Peyer's patch (tissue), 4 donors: Measurements from ENCODE around the gene MSI2. TPM values are rescaled to one million over a fixed set of nuclear protein-coding genes. Genes with fewer than 3 reads are reported as not detected.

ENCODE experiments used
- DNase-seq, 3 donors: peaks; one replicate each; pipeline ENCODE4 v3.0.0-alpha.2; 2017 to 2019
- H3K27ac ChIP-seq, 4 donors: fragments of 200-600 bp; sonication (generic); one replicate each; pipeline ENCODE4 v1.5.1; 2016 to 2019
- H3K27me3 ChIP-seq, 2 donors: fragments of 200-600 bp; sonication (generic); one replicate each; pipeline ENCODE4 v1.5.1; 2019
- H3K36me3 ChIP-seq, 3 donors: fragments of 200-600 bp; sonication (generic); one replicate each; pipeline ENCODE4 v1.5.1; 2016 to 2019
- H3K4me1 ChIP-seq, 4 donors: fragments of 200-600 bp; sonication (generic); one replicate each; pipeline ENCODE4 v1.5.1; 2016 to 2019
- H3K4me3 ChIP-seq, 4 donors: fragments of 200-600 bp; sonication (generic); 1 replicate in 3 of 4; 2 replicates in 1 of 4; pipeline ENCODE4 v1.5.1; 2016 to 2019; ENCODE audit warnings: mild to moderate bottlenecking in 1 of 4
- H3K9me3 ChIP-seq, 4 donors: fragments of 200-600 bp; sonication (generic); one replicate each; pipeline ENCODE4 v1.5.1; 2016 to 2019; ENCODE audit warnings: mild to moderate bottlenecking in 1 of 4
- CTCF ChIP-seq, 6 experiments: fragments of 450-650 bp in 4 of 6; fragments of 200-600 bp in 2 of 6; sonication (generic) in 1 of 6; IDR thresholded peaks; one replicate each; pipeline ENCODE4 v1.5.1; 2017 to 2019; ENCODE audit warnings: antibody characterized with exemption in 6 of 6, mild to moderate bottlenecking in 3 of 6, moderate library complexity in 1 of 6
- POLR2A ChIP-seq, 2 donors: fragments of 450-650 bp; IDR thresholded peaks; one replicate each; pipeline ENCODE4 v1.5.1; 2017; ENCODE audit warnings: antibody characterized with exemption in 2 of 2, mild to moderate bottlenecking in 2 of 2, moderate library complexity in 2 of 2
- total RNA-seq, 4 donors: library from RNA; depleted of rRNA; stranded (reverse); fragments of >200 nt; gene quantifications; one replicate each; pipeline ENCODE4 v1.1.0, GENCODE V29; 2016

Gene MSI2
- total RNA-seq, 4 donors from 2014 or later = 25.9 to 39.0 (median 29.2) TPM

GRCh38 chr17:57586196-57586740 lies 329.9 kb downstream of the MSI2 start:
- no peaks in the 10 kb centered on the region for H3K4me1 ChIP-seq
- H3K36me3 ChIP-seq = no peaks in the 10 kb centered on the region
- TF ChIP-seq POLR2A (IDR thresholded peaks at IDR 0.05) (no peak), CTCF (IDR thresholded peaks at IDR 0.05) (no peak)
- H3K27me3 ChIP-seq = no peaks in the 10 kb centered on the region
- H3K9me3 ChIP-seq = no peaks in the 10 kb centered on the region
- no peak for DNase-seq
- H3K4me3 ChIP-seq = no peak overlapping the region
- H3K27ac ChIP-seq = no peak overlapping the region

DNA sequence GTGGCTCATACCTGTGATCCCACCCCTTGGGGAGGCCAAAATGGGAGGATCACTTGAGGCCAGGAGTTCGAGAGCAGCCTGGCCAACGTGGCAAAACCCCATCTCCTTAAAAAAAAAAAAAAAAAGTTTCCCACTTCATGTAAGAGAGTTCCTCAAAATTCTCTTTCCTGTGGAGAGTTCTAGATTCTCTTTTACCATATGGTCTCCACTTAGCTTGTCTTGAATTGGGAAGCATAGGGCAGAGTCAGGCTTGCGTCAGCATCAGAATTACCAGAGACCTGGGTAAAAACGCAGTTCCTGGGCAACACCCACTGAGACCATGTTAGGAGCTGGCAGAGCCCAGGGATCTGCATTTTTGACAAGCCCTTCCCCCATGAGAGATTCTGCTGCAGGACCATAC lies 330.4 kb downstream of the MSI2 start:
- H3K4me1 ChIP-seq = no peaks in the 10 kb centered on the region
- TF ChIP-seq CTCF (IDR thresholded peaks at IDR 0.05) = no peak
- no peak for TF ChIP-seq POLR2A (IDR thresholded peaks at IDR 0.05)

GRCh38 chr17:57587193-57587969 lies 331.1 kb downstream of the MSI2 start:
- Histone ChIP-seq H3K36me3 (no peaks in the 10 kb centered on the region), H3K9me3 (no peaks in the 10 kb centered on the region), H3K27ac (no peak overlapping the region), H3K27me3 (no peaks in the 10 kb centered on the region), H3K4me1 (no peaks in the 10 kb centered on the region), H3K4me3 (no peak overlapping the region)
- no peak for DNase-seq
- no peak for TF ChIP-seq POLR2A (IDR thresholded peaks at IDR 0.05)
- TF ChIP-seq CTCF (IDR thresholded peaks at IDR 0.05) = no peak

More for the DNA sequence above, 330.4 kb downstream of the MSI2 start:
- Histone ChIP-seq H3K27ac (no peak overlapping the region), H3K4me3 (no peak overlapping the region), H3K9me3 (no peaks in the 10 kb centered on the region), H3K27me3 (no peaks in the 10 kb centered on the region), H3K36me3 (no peaks in the 10 kb centered on the region)
- DNase-seq = no peak

DNA sequence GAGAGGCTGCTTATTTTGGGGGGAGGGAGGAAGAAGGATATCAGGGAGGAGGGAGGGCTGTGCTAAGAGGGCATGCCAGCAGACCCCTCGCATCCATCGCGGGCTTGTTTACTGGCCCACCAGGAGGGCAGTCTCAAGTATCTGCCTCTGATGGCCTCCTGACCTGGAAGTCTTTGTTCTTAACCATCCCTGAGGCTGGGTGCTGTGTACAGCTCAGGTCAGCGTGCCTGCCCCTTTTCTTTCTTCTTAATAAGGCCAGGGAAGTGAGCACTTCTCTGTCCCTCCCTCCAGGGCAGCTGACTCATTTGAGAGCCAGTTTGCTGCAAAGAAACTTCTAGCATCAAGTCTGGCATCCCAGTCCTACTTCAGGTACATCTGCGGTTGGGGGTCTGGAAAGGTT lies 331.8 kb downstream of the MSI2 start:
- Histone ChIP-seq H3K36me3 (no peaks in the 10 kb centered on the region), H3K9me3 (no peaks in the 10 kb centered on the region), H3K4me1 (no peaks in the 10 kb centered on the region), H3K27ac (no peak overlapping the region), H3K27me3 (no peaks in the 10 kb centered on the region), H3K4me3 (no peak overlapping the region)
- TF ChIP-seq CTCF (IDR thresholded peaks at IDR 0.05) = no peak
- no peak for TF ChIP-seq POLR2A (IDR thresholded peaks at IDR 0.05)
- DNase-seq = no peak

GRCh38 chr17:57589151-57590034 lies 333.1 kb downstream of the MSI2 start:
- Histone ChIP-seq H3K27me3 (no peaks in the 10 kb centered on the region), H3K4me1 (no peaks in the 10 kb centered on the region), H3K4me3 (no peak overlapping the region), H3K27ac (no peak overlapping the region), H3K9me3 (no peaks in the 10 kb centered on the region), H3K36me3 (no peaks in the 10 kb centered on the region)
- no peak for DNase-seq
- TF ChIP-seq POLR2A (IDR thresholded peaks at IDR 0.05) = no peak
- no peak for TF ChIP-seq CTCF (IDR thresholded peaks at IDR 0.05)
